Smooth muscle cell (in vitro differentiated cells): Measurements from ENCODE around the gene AP1M2. TPM values are rescaled to one million over a fixed set of nuclear protein-coding genes. Genes with fewer than 3 reads are reported as not detected.

Experiments used
- DNase-seq: peaks from one replicate; lab custom pipeline; 2025; ENCODE audit not compliant: unreplicated experiment; lab: John Stamatoyannopoulos, UW
- H2AFZ ChIP-seq: fragments of 200-600 bp; sonication (generic); 2 replicates; pipeline ENCODE4 v1.6.0; 2016; ENCODE audit warnings: antibody characterized with exemption, low read depth, mild to moderate bottlenecking
- H3F3A ChIP-seq: fragments of 200-600 bp; sonication (generic); 2 replicates; pipeline ENCODE4 v1.6.0; 2017; ENCODE audit warnings: antibody characterized with exemption, low read depth
- H3K27ac ChIP-seq: fragments of 200-600 bp; sonication (generic); 2 replicates; pipeline ENCODE4 v1.5.1; 2016; ENCODE audit warnings: low read depth, mild to moderate bottlenecking
- H3K27me3 ChIP-seq: fragments of 200-600 bp; sonication (generic); 2 replicates; pipeline ENCODE4 v1.6.1; 2016; ENCODE audit warnings: low read depth, mild to moderate bottlenecking
- H3K36me3 ChIP-seq: fragments of 200-600 bp; sonication (generic); 2 replicates; pipeline ENCODE4 v1.5.1; 2016; ENCODE audit warnings: low read depth
- H3K4me1 ChIP-seq: fragments of 200-600 bp; sonication (generic); 2 replicates; pipeline ENCODE4 v1.5.1; 2016; ENCODE audit warnings: low read depth
- H3K4me2 ChIP-seq: fragments of 200-600 bp; sonication (generic); 2 replicates; pipeline ENCODE4 v1.6.0; 2016; ENCODE audit warnings: mild to moderate bottlenecking
- H3K4me3 ChIP-seq: fragments of 200-600 bp; sonication (generic); 2 replicates; pipeline ENCODE4 v1.5.1; 2016; ENCODE audit warnings: mild to moderate bottlenecking
- H3K79me2 ChIP-seq: fragments of 200-600 bp; sonication (generic); 2 replicates; pipeline ENCODE4 v1.6.0; 2016; ENCODE audit warnings: low read depth, mild to moderate bottlenecking
- H3K9ac ChIP-seq: fragments of 200-600 bp; sonication (generic); 2 replicates; pipeline ENCODE4 v1.6.0; 2016; ENCODE audit warnings: low read depth
- H3K9me3 ChIP-seq: fragments of 200-600 bp; sonication (generic); replicated peaks from 2 replicates; pipeline ENCODE4 v1.5.1; 2016; ENCODE audit warnings: low read depth
- H4K20me1 ChIP-seq: fragments of 200-600 bp; sonication (generic); 2 replicates; pipeline ENCODE4 v1.6.0; 2016; ENCODE audit warnings: low read depth
- WGBS: methylation state at CpG from one replicate; pipeline ENCODE4 v1.1.7; 2016; ENCODE audit warnings: low lambda C conversion rate; 5-methylcytosine and 5-hydroxymethylcytosine counted together
- polyA plus RNA-seq: library from polyadenylated mRNA; unstranded; fragments of >200 nt; fragmentation: Nextera tagmentation; extraction: Ambion mirVana; gene quantifications from 2 replicates; pipeline ENCODE4 v1.2.1, GENCODE V29; 2016
- total RNA-seq: library from RNA; depleted of rRNA; stranded (reverse); fragments of >200 nt; gene quantifications from 2 replicates; pipeline ENCODE4 v1.2.3, GENCODE V29; 2014
- TF ChIP-seq, protein P1 (sequence below): fragments of 200-600 bp; sonication (generic); IDR thresholded peaks from 2 replicates; pipeline ENCODE4 v1.5.1; 2017; ENCODE audit warnings: borderline replicate concordance, mild to moderate bottlenecking, antibody characterized with exemption; ENCODE audit not compliant: insufficient read depth, poor library complexity, severe bottlenecking

Gene AP1M2
- total and polyA plus RNA-seq, 2 experiments from 2014 or later, result 8.8 to 37.1 TPM

DNA sequence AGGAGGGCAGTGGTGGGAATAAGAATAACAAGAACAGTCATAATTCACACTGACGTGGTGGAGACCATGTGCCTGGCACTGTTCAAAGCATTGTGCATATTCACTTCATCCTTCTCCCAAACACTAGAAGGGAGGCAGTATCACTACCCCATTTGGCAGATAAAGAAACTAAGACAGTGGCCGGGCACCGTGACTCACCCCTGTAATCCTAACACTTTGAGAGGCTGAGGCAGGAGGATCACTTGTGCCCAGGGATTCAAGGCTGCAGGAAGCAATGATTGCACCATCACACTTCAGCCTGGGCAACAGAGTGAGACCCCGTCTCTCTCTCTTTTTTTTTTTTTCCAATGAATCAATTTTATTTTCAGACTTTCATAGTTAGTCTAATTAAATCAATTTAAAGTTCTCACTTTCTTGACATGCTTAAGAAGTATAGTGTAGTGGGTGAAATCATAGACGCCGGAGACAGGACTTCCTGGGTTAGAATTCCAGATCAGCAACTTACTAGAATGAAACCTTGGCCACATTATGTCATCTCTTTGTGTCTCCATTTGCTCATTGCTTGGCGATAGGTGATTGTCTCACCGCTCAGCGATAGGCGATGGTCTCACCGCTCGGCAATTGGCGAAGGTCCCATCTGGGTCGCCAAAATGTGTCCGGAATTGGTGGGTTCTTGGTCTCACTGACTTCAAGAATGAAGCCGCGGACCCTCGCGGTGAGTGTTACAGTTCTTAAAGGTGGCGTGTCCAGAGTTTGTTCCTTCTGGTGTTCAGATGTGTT lies 48.7 kb downstream of the AP1M2 start:
- H3K4me1 ChIP-seq, result no peaks in the 10 kb centered on the region

DNA sequence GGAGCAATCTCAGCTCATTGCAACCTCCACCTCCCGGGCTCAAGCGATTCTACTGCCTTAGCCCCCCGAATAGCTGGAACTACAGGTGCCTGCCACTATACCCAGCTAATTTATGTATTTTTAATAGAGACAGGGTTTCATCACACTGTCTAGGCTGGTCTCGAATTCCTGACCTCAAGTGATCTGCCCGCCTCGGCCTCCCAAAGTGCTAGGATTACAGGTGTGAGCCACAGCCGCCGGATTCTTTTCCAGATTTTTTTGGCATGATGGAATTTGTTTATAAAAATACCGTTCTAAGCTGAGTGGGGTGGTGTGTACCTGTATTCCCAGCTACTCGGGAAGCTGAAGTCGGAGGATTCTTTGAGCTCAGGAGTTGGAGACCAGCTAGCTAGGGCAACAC lies 49.4 kb downstream of the AP1M2 start:
- H3K27me3 ChIP-seq, result no peaks in the 10 kb centered on the region
- no peak for DNase-seq
- 82% methylated on average over 11 of the region's 11 CpGs for WGBS

More for the DNA sequence above, 48.7 kb downstream of the AP1M2 start:
- Histone ChIP-seq H3K27me3 (no peaks in the 10 kb centered on the region), H3K79me2 (no peaks in the 10 kb centered on the region), H3K4me3 (no peak overlapping the region), H3K36me3 (no peaks in the 10 kb centered on the region), H3K9ac (no peak overlapping the region), H3F3A (no peaks in the 10 kb centered on the region), H3K4me2 (no peak overlapping the region), H3K9me3 (no peaks in the 10 kb centered on the region), H4K20me1 (no peaks in the 10 kb centered on the region), H3K27ac (no peak overlapping the region), H2AFZ (no peak overlapping the region)
- 92% methylated on average over 20 of the region's 20 CpGs for WGBS
- no peak for DNase-seq
- TF ChIP-seq, protein P1, sequence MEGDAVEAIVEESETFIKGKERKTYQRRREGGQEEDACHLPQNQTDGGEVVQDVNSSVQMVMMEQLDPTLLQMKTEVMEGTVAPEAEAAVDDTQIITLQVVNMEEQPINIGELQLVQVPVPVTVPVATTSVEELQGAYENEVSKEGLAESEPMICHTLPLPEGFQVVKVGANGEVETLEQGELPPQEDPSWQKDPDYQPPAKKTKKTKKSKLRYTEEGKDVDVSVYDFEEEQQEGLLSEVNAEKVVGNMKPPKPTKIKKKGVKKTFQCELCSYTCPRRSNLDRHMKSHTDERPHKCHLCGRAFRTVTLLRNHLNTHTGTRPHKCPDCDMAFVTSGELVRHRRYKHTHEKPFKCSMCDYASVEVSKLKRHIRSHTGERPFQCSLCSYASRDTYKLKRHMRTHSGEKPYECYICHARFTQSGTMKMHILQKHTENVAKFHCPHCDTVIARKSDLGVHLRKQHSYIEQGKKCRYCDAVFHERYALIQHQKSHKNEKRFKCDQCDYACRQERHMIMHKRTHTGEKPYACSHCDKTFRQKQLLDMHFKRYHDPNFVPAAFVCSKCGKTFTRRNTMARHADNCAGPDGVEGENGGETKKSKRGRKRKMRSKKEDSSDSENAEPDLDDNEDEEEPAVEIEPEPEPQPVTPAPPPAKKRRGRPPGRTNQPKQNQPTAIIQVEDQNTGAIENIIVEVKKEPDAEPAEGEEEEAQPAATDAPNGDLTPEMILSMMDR, result no peak

DNA sequence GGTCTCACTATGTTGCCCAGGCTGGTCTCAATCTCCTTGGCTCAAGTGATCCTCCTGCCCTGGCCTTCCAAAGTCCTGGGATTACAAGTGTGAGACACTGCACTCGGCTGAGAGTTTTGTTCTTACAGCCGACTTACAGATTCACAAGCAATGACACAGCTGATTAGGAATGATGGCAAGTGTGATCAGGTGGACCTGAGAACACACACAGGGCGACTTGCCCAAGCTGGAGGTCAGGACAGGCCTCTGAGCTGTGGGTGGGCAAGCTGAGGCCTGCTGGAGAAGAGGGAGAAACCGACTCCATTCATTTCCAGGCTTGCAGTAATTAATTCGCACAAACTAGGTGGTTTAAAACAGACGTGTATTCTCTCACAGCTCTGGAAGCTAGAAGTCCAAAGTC lies 51.5 kb downstream of the AP1M2 start:
- Histone ChIP-seq H4K20me1 (no peaks in the 10 kb centered on the region), H3K36me3 (no peaks in the 10 kb centered on the region), H3K4me3 (no peak overlapping the region), H3K9me3 (no peaks in the 10 kb centered on the region), H3F3A (no peaks in the 10 kb centered on the region), H3K79me2 (no peaks in the 10 kb centered on the region), H3K4me1 (no peaks in the 10 kb centered on the region), H3K4me2 (no peak overlapping the region), H2AFZ (no peak overlapping the region), H3K27ac (no peak overlapping the region), H3K9ac (no peak overlapping the region), H3K27me3 (no peaks in the 10 kb centered on the region)
- 59% methylated on average over 6 of the region's 6 CpGs for WGBS
- DNase-seq, result no peak
- TF ChIP-seq, protein P1, result no peak

More for the DNA sequence above, 49.4 kb downstream of the AP1M2 start:
- Histone ChIP-seq H4K20me1 (no peaks in the 10 kb centered on the region), H3K79me2 (no peaks in the 10 kb centered on the region), H3K4me2 (no peak overlapping the region), H3K9me3 (no peaks in the 10 kb centered on the region), H3K9ac (no peak overlapping the region), H3F3A (no peaks in the 10 kb centered on the region), H3K4me3 (no peak overlapping the region), H3K36me3 (no peaks in the 10 kb centered on the region), H2AFZ (no peak overlapping the region), H3K4me1 (no peaks in the 10 kb centered on the region), H3K27ac (no peak overlapping the region)
- TF ChIP-seq, protein P1, result no peak
